Stimulated activated CD8-positive, alpha-beta memory T cell treated with anti-CD3 and anti-CD28 coated beads, Interleukin-12 subunit alpha, Interleukin-12 subunit beta, amount 100 ng/mL, for 1 hour (primary cell): ENCODE measurements around the gene VPREB3.
"Not testable (repeated sequence)": the region's sequence is repeated elsewhere in the genome, so short reads cannot be mapped to it uniquely, and the experiment has no call there.

Experiments used
- DNase-seq: peaks from one replicate; pipeline ENCODE4 v3.0.0-alpha.2; 2020; ENCODE audit warnings: low read depth

VPREB3 gene

GRCh38 chr22:23742505-23743264 is 11.5 kb downstream of the VPREB3 start:
- no peak for DNase-seq

- no peak for DNase-seq
These were observed 16.5 kb downstream of the VPREB3 start for GRCh38 chr22:23737696-23738095.

- DNase-seq: not testable (repeated sequence)
These were observed 26.1 kb downstream of the VPREB3 start for GRCh38 chr22:23728108-23728507.

- DNase-seq: no peak
These were observed 31.5 kb downstream of the VPREB3 start for GRCh38 chr22:23722724-23723123.

GRCh38 chr22:23722160-23722559 is 32.1 kb downstream of the VPREB3 start:
- DNase-seq: no peak

- no peak for DNase-seq
These were observed 33.4 kb downstream of the VPREB3 start for GRCh38 chr22:23720855-23721254.

GRCh38 chr22:23718371-23719165 is 35.7 kb downstream of the VPREB3 start:
- DNase-seq: no peak

- DNase-seq: peak; percentile 75
These were observed 37.1 kb downstream of the VPREB3 start for GRCh38 chr22:23716811-23717801.

- DNase-seq: no peak
These were observed 38.3 kb downstream of the VPREB3 start for GRCh38 chr22:23715806-23716375.

GRCh38 chr22:23714596-23715578 is 39.3 kb downstream of the VPREB3 start:
- no peak for DNase-seq

GRCh38 chr22:23713696-23714595 is 40.3 kb downstream of the VPREB3 start:
- no peak for DNase-seq

GRCh38 chr22:23712256-23712655 is 42.0 kb downstream of the VPREB3 start:
- DNase-seq: no peak

- no peak for DNase-seq
These were observed 45.1 kb downstream of the VPREB3 start for GRCh38 chr22:23709107-23709506.

- DNase-seq: no peak
These were observed 46.0 kb downstream of the VPREB3 start for GRCh38 chr22:23708270-23708669.

GRCh38 chr22:23705358-23705757 is 48.9 kb downstream of the VPREB3 start:
- no peak for DNase-seq

GRCh38 chr22:23704829-23705228 is 49.4 kb downstream of the VPREB3 start:
- no peak for DNase-seq

GRCh38 chr22:23704062-23704461 is 50.2 kb downstream of the VPREB3 start:
- DNase-seq: no peak
